ENCODE results near the gene CDKL5.

Gene CDKL5

GRCh38 chrX:18461431-18461830 lies 36.0 kb downstream of the CDKL5 start:
- no peak for DNase-seq

- DNase-seq, result no peak
These were observed 39.1 kb downstream of the CDKL5 start for GRCh38 chrX:18464499-18464898.

GRCh38 chrX:18465051-18465450 lies 39.6 kb downstream of the CDKL5 start:
- DNase-seq, result no peak

- no peak for DNase-seq
These were observed 43.2 kb downstream of the CDKL5 start for GRCh38 chrX:18468599-18468998.

- no peak for DNase-seq
These were observed 45.9 kb downstream of the CDKL5 start for GRCh38 chrX:18471296-18471695.

GRCh38 chrX:18490806-18491555 lies 65.6 kb downstream of the CDKL5 start:
- no peak for DNase-seq

- DNase-seq, result no peak
These were observed 66.4 kb downstream of the CDKL5 start for GRCh38 chrX:18491587-18492340.

- no peak for DNase-seq
These were observed 109.5 kb downstream of the CDKL5 start for GRCh38 chrX:18534949-18535348.

- DNase-seq, result no peak
These were observed 111.7 kb downstream of the CDKL5 start for GRCh38 chrX:18537068-18537467.

- DNase-seq, result no peak
These were observed 112.1 kb downstream of the CDKL5 start for GRCh38 chrX:18537524-18537923.

- DNase-seq, result no peak
These were observed 116.7 kb downstream of the CDKL5 start for GRCh38 chrX:18542131-18542530.

GRCh38 chrX:18542905-18543304 lies 117.5 kb downstream of the CDKL5 start:
- DNase-seq, result no peak

GRCh38 chrX:18543738-18544137 lies 118.3 kb downstream of the CDKL5 start:
- DNase-seq, result no peak

GRCh38 chrX:18545771-18546170 lies 120.4 kb downstream of the CDKL5 start:
- DNase-seq, result no peak

- DNase-seq, result no peak
These were observed 123.6 kb downstream of the CDKL5 start for GRCh38 chrX:18548996-18549395.

- no peak for DNase-seq
These were observed 124.2 kb downstream of the CDKL5 start for GRCh38 chrX:18549643-18550042.

- DNase-seq, result no peak
These were observed 132.5 kb downstream of the CDKL5 start for GRCh38 chrX:18557879-18558278.

- no peak for DNase-seq
These were observed 133.4 kb downstream of the CDKL5 start for GRCh38 chrX:18558799-18559198.

- no peak for DNase-seq
These were observed 135.6 kb downstream of the CDKL5 start for GRCh38 chrX:18561020-18561419.

- DNase-seq, result no peak
These were observed 140.3 kb downstream of the CDKL5 start for GRCh38 chrX:18565727-18566126.

- DNase-seq, result no peak
These were observed 141.3 kb downstream of the CDKL5 start for GRCh38 chrX:18566748-18567147.

GRCh38 chrX:18573556-18573955 lies 148.1 kb downstream of the CDKL5 start:
- no peak for DNase-seq

- no peak for DNase-seq
These were observed 149.2 kb downstream of the CDKL5 start for GRCh38 chrX:18574591-18574990.

GRCh38 chrX:18575744-18576143 lies 150.3 kb downstream of the CDKL5 start:
- DNase-seq, result no peak

GRCh38 chrX:18577400-18577799 lies 152.0 kb downstream of the CDKL5 start:
- DNase-seq, result no peak
